ENCODE results near the gene FHL2. TPM values are rescaled to one million over a fixed set of nuclear protein-coding genes. Genes with fewer than 3 reads are reported as not detected.
A peak's percentile ranks its signal among the peaks of the same experiment; 100 is the strongest.

FHL2 gene
- total and polyA plus RNA-seq, 2 of the 13 experiments (the other 11 are each of a cell fraction or from before 2014, with no cell fraction given), result 1.9 to 74.8 TPM

- CTCF ChIA-PET (ENCODE audit: low intra/inter-chr PET ratio, low total read pairs), result no interaction called here
These were observed 22.2 kb upstream of the FHL2 start for GRCh38 chr2:105421053-105421452.

More at GRCh38 chr2:105421053-105421452, 22.2 kb upstream of the FHL2 start:
- H3K4me2 ChIP-seq (ENCODE audit: low read depth, low read length), result no peak overlapping the region
- no peaks in the 10 kb centered on the region for H3K36me3 ChIP-seq (replicated peaks in 1 of 2; ENCODE audit: control insufficient read depth in 1 of 2, insufficient read depth in 2 of 2, low read length in 2 of 2)
- peak; percentile 53 for TF ChIP-seq HNF4A (CRISPR knock-in tag; IDR thresholded peaks at IDR 0.05)
- no peak for TF ChIP-seq ZNF782 (CRISPR knock-in tag; IDR thresholded peaks at IDR 0.05; ENCODE audit: borderline replicate concordance)
- TF ChIP-seq SP5 (CRISPR knock-in tag; IDR thresholded peaks at IDR 0.05; ENCODE audit: borderline replicate concordance, low read depth), result no peak
- TF ChIP-seq STAT6 (CRISPR knock-in tag; IDR thresholded peaks at IDR 0.05; ENCODE audit: borderline replicate concordance), result no peak
- TF ChIP-seq ARID5B (CRISPR knock-in tag; IDR thresholded peaks at IDR 0.05), result no peak
- BruUV-seq (replicated peaks), result no TSS peak
- no peak overlapping the region for H3K4me3 ChIP-seq (replicated peaks in 1 of 3; ENCODE audit: insufficient read depth in 1 of 3, low read depth in 2 of 3, low read length in 3 of 3)
- intact Hi-C loops (cut with micrococcal nuclease; ENCODE audit: unreplicated experiment) (no loop called here), in situ Hi-C loops (cut with HindIII; ENCODE audit: extremely low pct_ligation_motif_present, low pct_unique_long_range_greater_than_20kb) (no loop called here)
- 0% methylated on average over 2 of the region's 2 CpGs for WGBS (ENCODE audit: low lambda C conversion rate)
- no peak overlapping the region for H3K27ac ChIP-seq (ENCODE audit: extremely low read length, insufficient read depth, low read length)
- H3K9me3 ChIP-seq (ENCODE audit: low read length), result no peaks in the 10 kb centered on the region
- FAIRE-seq (no peak), ATAC-seq (peak; percentile 44; the same call in 2 of the 3 replicates), DNase-seq (ENCODE audit: low spot score) (no peak)
- H3K79me2 ChIP-seq (ENCODE audit: insufficient read depth, low read length), result no peaks in the 10 kb centered on the region
- H4K20me1 ChIP-seq (ENCODE audit: insufficient read depth, low read length), result no peaks in the 10 kb centered on the region
- peaks cover 2 to 5% of the 10 kb centered on the region in 2 experiments; a peak in 1 of 5 replicates for H3K27me3 ChIP-seq (ENCODE audit: control insufficient read depth in 1 of 2, insufficient read depth in 2 of 2, low read length in 2 of 2)
- no peak overlapping the region for H2AFZ ChIP-seq (ENCODE audit: low read length)
- POLR2A ChIA-PET, result no interaction called here
- no peak overlapping the region for H3K9ac ChIP-seq (ENCODE audit: insufficient read depth, low read depth, low read length)
- H3K4me1 ChIP-seq (ENCODE audit: insufficient read depth, low read length), result peaks cover 8% of the 10 kb centered on the region

Data from HepG2 (cell line).